GM21367 (cell line): ENCODE measurements around the gene GPANK1.
A peak's percentile ranks its signal among the peaks of the same experiment; 100 is the strongest.

Experiments used
- ATAC-seq: cut with Tn5 transposase; IDR thresholded peaks from one replicate; pipeline ENCODE4 v1.9.1; 2021; ENCODE audit not compliant: unreplicated experiment

The GPANK1 gene

GRCh38 chr6:31663961-31664789 lies 622 bp downstream of the GPANK1 start:
- ATAC-seq, result no peak

- ATAC-seq, result no peak
These were observed 1.5 kb downstream of the GPANK1 start for GRCh38 chr6:31663126-31663960.

GRCh38 chr6:31662124-31662723 lies 2.6 kb downstream of the GPANK1 start:
- no peak for ATAC-seq

- no peak for ATAC-seq
These were observed 3.3 kb downstream of the GPANK1 start for GRCh38 chr6:31661262-31662123.

- ATAC-seq, result peak; percentile 30
These were observed 4.2 kb downstream of the GPANK1 start, which contains the start of gene C6orf47 for GRCh38 chr6:31660381-31661261. TSS of gene C6orf47 (minus strand) at chr6:31660778. CDS start at chr6:31659947, 831 bp downstream.

- no peak for ATAC-seq
These were observed 5.0 kb downstream of the GPANK1 start for GRCh38 chr6:31659649-31660380.

- ATAC-seq, result no peak
These were observed 5.7 kb downstream of the GPANK1 start for GRCh38 chr6:31658983-31659648.

- no peak for ATAC-seq
These were observed 6.6 kb downstream of the GPANK1 start for GRCh38 chr6:31658158-31658688.

- no peak for ATAC-seq
These were observed 7.2 kb downstream of the GPANK1 start for GRCh38 chr6:31657406-31658157.

- ATAC-seq, result no peak
These were observed 9.2 kb downstream of the GPANK1 start, which contains the start of gene APOM for GRCh38 chr6:31655349-31656237. TSS of gene APOM (plus strand) at chr6:31655894. CDS start at chr6:31655967, 73 bp downstream.

- no peak for ATAC-seq
These were observed 10.0 kb downstream of the GPANK1 start for GRCh38 chr6:31654574-31655348.

GRCh38 chr6:31652925-31653724 lies 11.7 kb downstream of the GPANK1 start:
- peak; percentile 42 for ATAC-seq

GRCh38 chr6:31651602-31652191 lies 13.1 kb downstream of the GPANK1 start:
- ATAC-seq, result peak; percentile 25

- no peak for ATAC-seq
These were observed 19.5 kb downstream of the GPANK1 start for GRCh38 chr6:31645325-31645724.
